Endothelial cell of umbilical vein (primary cell): ENCODE measurements around the gene KDM4C. TPM values are rescaled to one million over a fixed set of nuclear protein-coding genes. Genes with fewer than 3 reads are reported as not detected.

Experiments used
- BruUV-seq: library from RNA; stranded (reverse); fragments of 400-500 nt; replicated peaks from 2 replicates; lab custom pipeline; 2021; lab: Mats Ljungman, UMichigan
- CTCF ChIA-PET: fragments of 300-600, 350-600 bp; sonication (Branson Sonifier 250); formaldehyde crosslinking; loops from one replicate; lab custom pipeline; 2021; ENCODE audit warnings: antibody characterized with exemption, inconsistent platforms; lab: Charles Lee
- POLR2A ChIA-PET: fragments of 300-600, 350-600 bp; sonication (Branson Sonifier 250); formaldehyde crosslinking; loops from one replicate; lab custom pipeline; 2021; ENCODE audit warnings: antibody characterized with exemption, inconsistent platforms; lab: Charles Lee
- DNase-seq: peaks from one replicate; pipeline ENCODE4 v3.0.0-alpha.2; 2011; ENCODE audit warnings: low read depth, low spot score
- FAIRE-seq: peaks from 2 replicates; lab custom pipeline; 2011; peaks lifted over from hg19 to GRCh38; lab: Jason Lieb, UNC
- H2AFZ ChIP-seq: 2 replicates; pipeline ENCODE4 v1.6.0; 2012; ENCODE audit warnings: low read depth, low read length, control low read depth, inconsistent platforms
- H3K27ac ChIP-seq: 2 replicates; pipeline ENCODE4 v1.5.1; 2011; ENCODE audit warnings: low read depth, mild to moderate bottlenecking, control low read depth, low read length, moderate library complexity; ENCODE audit not compliant: insufficient read depth
- H3K27me3 ChIP-seq, 2 experiments: 2 replicates each; pipeline versions ENCODE4 v1.6.0 to v1.6.1; 2011; ENCODE audit warnings: low read length in 2 of 2, mixed read lengths in 1 of 2; ENCODE audit not compliant: control insufficient read depth in 2 of 2, insufficient read depth in 2 of 2
- H3K36me3 ChIP-seq, 2 experiments: 2 replicates in 1 of 2; 3 replicates in 1 of 2; pipeline ENCODE4 v1.5.1; 2011; ENCODE audit warnings: low read length in 2 of 2, mild to moderate bottlenecking in 1 of 2, moderate library complexity in 1 of 2; ENCODE audit not compliant: control insufficient read depth in 2 of 2, insufficient read depth in 2 of 2; ENCODE audit errors: extremely low read depth in 1 of 2
- H3K4me1 ChIP-seq: 3 replicates; pipeline ENCODE4 v1.5.1; 2011; ENCODE audit warnings: mild to moderate bottlenecking, low read length; ENCODE audit not compliant: control insufficient read depth, insufficient read depth; ENCODE audit errors: extremely low read depth
- H3K4me2 ChIP-seq: 2 replicates; pipeline ENCODE4 v1.6.1; 2011; ENCODE audit warnings: low read length, control low read depth, mixed read lengths; ENCODE audit not compliant: insufficient read depth
- H3K4me3 ChIP-seq, 3 experiments: fragments of 200-600 bp in 1 of 3; sonication (generic), shearing (Covaris generic) in 1 of 3; replicated peaks in 1 of 3; 2 replicates each; pipeline ENCODE4 v1.5.1; 2011 to 2016; ENCODE audit warnings: control low read depth in 3 of 3, low read length in 3 of 3, mild to moderate bottlenecking in 2 of 3, inconsistent platforms in 1 of 3, low read depth in 1 of 3, moderate library complexity in 1 of 3; ENCODE audit not compliant: insufficient read depth in 1 of 3
- H3K79me2 ChIP-seq: 2 replicates; pipeline ENCODE4 v1.6.0; 2012; ENCODE audit warnings: low read length, inconsistent platforms; ENCODE audit not compliant: control insufficient read depth, insufficient read depth
- H3K9ac ChIP-seq: replicated peaks from 2 replicates; pipeline ENCODE3; 2011; ENCODE audit warnings: low read length, control low read depth; ENCODE audit not compliant: insufficient read depth; ENCODE audit errors: extremely low read depth
- H3K9me1 ChIP-seq: replicated peaks from 3 replicates; pipeline ENCODE4 v1.6.0; 2011; ENCODE audit warnings: mild to moderate bottlenecking, low read length; ENCODE audit not compliant: control insufficient read depth, insufficient read depth; ENCODE audit errors: extremely low read depth
- H3K9me3 ChIP-seq: replicated peaks from 2 replicates; pipeline ENCODE4 v1.5.1; 2012; ENCODE audit warnings: low read length, inconsistent platforms; ENCODE audit not compliant: control insufficient read depth, insufficient read depth
- H4K20me1 ChIP-seq: replicated peaks from 2 replicates; pipeline ENCODE3; 2011; ENCODE audit warnings: mild to moderate bottlenecking, low read length; ENCODE audit not compliant: control insufficient read depth, insufficient read depth; ENCODE audit errors: extremely low read depth
- EZH2 ChIP-seq: IDR thresholded peaks from 2 replicates; pipeline ENCODE4 v1.6.1; 2012; ENCODE audit warnings: borderline replicate concordance, low read depth, mild to moderate bottlenecking, moderate library complexity, low read length, inconsistent platforms; ENCODE audit not compliant: severe bottlenecking
- FOS ChIP-seq: IDR thresholded peaks from 2 replicates; pipeline ENCODE4 v1.6.1; 2011; ENCODE audit warnings: mild to moderate bottlenecking, low read length, moderate library complexity, borderline replicate concordance; ENCODE audit not compliant: insufficient read depth
- GATA2 ChIP-seq: IDR thresholded peaks from 2 replicates; pipeline ENCODE4 v1.7.0; 2011; ENCODE audit warnings: low read depth, mild to moderate bottlenecking, moderate library complexity, mixed read lengths, low read length; ENCODE audit not compliant: insufficient read length, insufficient read depth
- JUN ChIP-seq: IDR thresholded peaks from 2 replicates; pipeline ENCODE4 v1.6.1; 2011; ENCODE audit warnings: borderline replicate concordance, low read depth; ENCODE audit not compliant: insufficient read length, insufficient read depth
- MYC ChIP-seq: IDR thresholded peaks from one replicate; pipeline ENCODE4 v1.6.1; 2011; ENCODE audit warnings: mild to moderate bottlenecking, low read depth, low read length
- POLR2A ChIP-seq: IDR thresholded peaks from 2 replicates; pipeline ENCODE4 v1.6.1; 2012; ENCODE audit warnings: low read depth, mild to moderate bottlenecking, control low read depth, low read length
- POLR2AphosphoS5 ChIP-seq: IDR thresholded peaks from 2 replicates; pipeline ENCODE4 v1.6.1; 2012; ENCODE audit warnings: low read depth, mild to moderate bottlenecking, control low read depth, low read length, moderate library complexity; ENCODE audit not compliant: insufficient read depth
- dilution Hi-C: fragments of 300-500 bp; cut with MboI; formaldehyde crosslinking; loops from one replicate; pipeline ENCODE4 v1.15.0; 2019; ENCODE audit warnings: low sequenced_read_pairs; ENCODE audit not compliant: extremely low pct_ligation_motif_present
- intact Hi-C: fragments of 100-400 bp; cut with micrococcal nuclease; formaldehyde crosslinking; loops from one replicate; pipeline ENCODE4 v1.10.0; 2022
- polyA plus RNA-seq, 4 experiments: library from polyadenylated mRNA; depleted of rRNA in 3 of 4; stranded (reverse) in 3 of 4; unstranded in 1 of 4; fragments of >200 nt; gene quantifications; 2 replicates each; pipeline versions ENCODE4 v1.2.1 to v1.2.3, GENCODE V29; 2011 to 2012; ENCODE audit warnings: missing spikeins in 1 of 4
- total RNA-seq: library from RNA; stranded (reverse); gene quantifications from 2 replicates; pipeline ENCODE4 v1.2.3, GENCODE V29; 2021
- TF ChIP-seq, protein P1 (sequence below): IDR thresholded peaks from 2 replicates; pipeline ENCODE4 v1.6.1; 2011; ENCODE audit not compliant: insufficient read depth, insufficient read length
- TF ChIP-seq, protein P2 (sequence below), 2 donors: IDR thresholded peaks; 1 replicate in 1 of 2; 2 replicates in 1 of 2; pipeline ENCODE4 v1.5.1; 2011; ENCODE audit warnings: low read length in 2 of 2, mild to moderate bottlenecking in 2 of 2, moderate library complexity in 2 of 2, control low read depth in 1 of 2, inconsistent platforms in 1 of 2, low read depth in 1 of 2; ENCODE audit not compliant: insufficient read depth in 1 of 2; ENCODE audit errors: extremely low read depth in 1 of 2

The KDM4C gene
- total and polyA plus RNA-seq, 2 donors (not counting 3 experiments of a cell fraction or from before 2014, with no cell fraction given), result 5.4 to 15.0 TPM

DNA sequence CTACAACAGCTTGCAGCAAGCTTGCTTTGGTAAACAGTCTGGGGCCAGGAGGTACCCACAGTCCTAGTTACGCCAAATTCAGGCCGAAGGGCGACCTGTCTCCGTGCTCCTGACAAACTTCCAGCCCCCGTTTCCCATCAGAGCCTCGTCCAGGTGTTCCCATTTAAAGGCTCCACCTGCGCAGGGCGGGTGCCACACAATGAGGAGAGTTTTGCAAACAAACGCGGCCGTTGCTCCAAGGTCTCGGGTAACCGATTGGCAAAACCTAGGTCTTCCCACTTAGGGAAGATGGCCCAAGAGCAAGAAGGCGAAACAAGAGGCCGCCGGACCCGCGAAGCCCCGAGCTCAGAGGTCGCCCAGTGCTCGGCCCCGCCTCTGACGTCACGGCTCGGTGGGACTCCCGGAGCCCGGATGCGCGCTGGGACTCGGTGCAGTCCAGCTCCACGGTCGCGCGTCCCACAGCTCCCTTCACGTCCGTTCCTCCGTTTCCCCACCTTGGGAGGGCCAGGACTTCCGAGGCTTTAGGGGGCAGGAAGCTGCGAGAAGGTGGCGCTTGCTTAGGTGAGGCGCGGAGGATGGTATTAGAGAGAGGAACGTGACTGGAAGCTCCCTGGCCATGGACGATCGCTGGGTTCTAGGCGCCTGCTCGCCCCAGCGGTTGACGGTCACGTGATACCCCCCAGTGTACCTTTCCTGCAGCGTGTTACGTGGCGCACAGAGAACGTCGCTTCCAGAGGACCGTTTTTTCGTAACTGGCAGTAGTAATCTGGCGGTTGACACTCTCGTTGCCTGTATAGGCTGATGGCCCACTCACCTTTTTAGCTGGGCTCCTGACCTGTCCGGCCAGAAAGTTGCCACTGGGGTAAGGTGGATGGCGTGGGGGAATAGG is 41.8 kb upstream of the KDM4C start:
- no TSS peak for BruUV-seq
- H4K20me1 ChIP-seq, result no peaks in the 10 kb centered on the region
- CTCF ChIA-PET, result interaction anchor here (0.7 to 2.4 kb wide), 3 partner anchors 8 to 111 kb away, joined by 3 to 7 read pairs (median 3); no protein-coding TSS in a partner anchor

More for the DNA sequence above, 41.8 kb upstream of the KDM4C start:
- H3K9me3 ChIP-seq, result no peaks in the 10 kb centered on the region
- dilution Hi-C loops, result no loop called here
- POLR2A ChIA-PET, result interaction anchor here (1.0 kb wide), 1 partner anchor 41 kb away, joined by 3 read pairs; no protein-coding TSS in a partner anchor
- H3K79me2 ChIP-seq, result no peaks in the 10 kb centered on the region
- no peak overlapping the region for H3K27ac ChIP-seq
- peaks cover 0 to 3% of the 10 kb centered on the region in 2 experiments for H3K27me3 ChIP-seq
- no peaks in the 10 kb centered on the region for H3K36me3 ChIP-seq
- no peaks in the 10 kb centered on the region for H3K4me1 ChIP-seq
- TF ChIP-seq MYC (no peak), FOS (no peak), POLR2AphosphoS5 (no peak), JUN (no peak), EZH2 (no peak), POLR2A (no peak), GATA2 (no peak)
- TF ChIP-seq, protein P1, sequence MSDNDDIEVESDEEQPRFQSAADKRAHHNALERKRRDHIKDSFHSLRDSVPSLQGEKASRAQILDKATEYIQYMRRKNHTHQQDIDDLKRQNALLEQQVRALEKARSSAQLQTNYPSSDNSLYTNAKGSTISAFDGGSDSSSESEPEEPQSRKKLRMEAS, result no peak
- TF ChIP-seq, protein P2, sequence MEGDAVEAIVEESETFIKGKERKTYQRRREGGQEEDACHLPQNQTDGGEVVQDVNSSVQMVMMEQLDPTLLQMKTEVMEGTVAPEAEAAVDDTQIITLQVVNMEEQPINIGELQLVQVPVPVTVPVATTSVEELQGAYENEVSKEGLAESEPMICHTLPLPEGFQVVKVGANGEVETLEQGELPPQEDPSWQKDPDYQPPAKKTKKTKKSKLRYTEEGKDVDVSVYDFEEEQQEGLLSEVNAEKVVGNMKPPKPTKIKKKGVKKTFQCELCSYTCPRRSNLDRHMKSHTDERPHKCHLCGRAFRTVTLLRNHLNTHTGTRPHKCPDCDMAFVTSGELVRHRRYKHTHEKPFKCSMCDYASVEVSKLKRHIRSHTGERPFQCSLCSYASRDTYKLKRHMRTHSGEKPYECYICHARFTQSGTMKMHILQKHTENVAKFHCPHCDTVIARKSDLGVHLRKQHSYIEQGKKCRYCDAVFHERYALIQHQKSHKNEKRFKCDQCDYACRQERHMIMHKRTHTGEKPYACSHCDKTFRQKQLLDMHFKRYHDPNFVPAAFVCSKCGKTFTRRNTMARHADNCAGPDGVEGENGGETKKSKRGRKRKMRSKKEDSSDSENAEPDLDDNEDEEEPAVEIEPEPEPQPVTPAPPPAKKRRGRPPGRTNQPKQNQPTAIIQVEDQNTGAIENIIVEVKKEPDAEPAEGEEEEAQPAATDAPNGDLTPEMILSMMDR (IDR thresholded peaks at IDR 0.05; ENCODE audit: extremely low read depth in 1 of 2, insufficient read depth in 1 of 2, low read depth in 1 of 2, low read length in 2 of 2), result no peak
- H3K4me2 ChIP-seq, result peak overlapping the region; percentile 20
- no peak overlapping the region for H3K9ac ChIP-seq
- no peak for FAIRE-seq
- no peaks in the 10 kb centered on the region for H3K9me1 ChIP-seq
- H3K4me3 ChIP-seq, result peak overlapping the region in 2 of 3 experiments; percentile 12 to 20
- peak overlapping the region; percentile 85 for H2AFZ ChIP-seq
- DNase-seq, result no peak
- intact Hi-C loops, result no loop called here
